Tibial nerve (tissue), 4 donors: ENCODE measurements around the gene ELFN1.

Experiments used
- CTCF ChIP-seq, 5 experiments: fragments of 200-600 bp in 3 of 5; fragments of 450-650 bp in 2 of 5; sonication (generic) in 3 of 5; IDR thresholded peaks; one replicate each; pipeline ENCODE4 v1.5.1; 2016 to 2019; ENCODE audit warnings: antibody characterized with exemption in 5 of 5, mild to moderate bottlenecking in 3 of 5, moderate library complexity in 2 of 5
- EP300 ChIP-seq, 2 donors: sonication (generic); formaldehyde crosslinking; IDR thresholded peaks; one replicate each; pipeline ENCODE4 v1.6.1; 2017; ENCODE audit warnings: antibody characterized with exemption in 2 of 2, mild to moderate bottlenecking in 1 of 2
- POLR2A ChIP-seq, 2 donors: fragments of 450-650 bp; IDR thresholded peaks; one replicate each; pipeline ENCODE4 v1.6.1; 2017; ENCODE audit warnings: antibody characterized with exemption in 2 of 2, mild to moderate bottlenecking in 2 of 2, moderate library complexity in 2 of 2

DNA sequence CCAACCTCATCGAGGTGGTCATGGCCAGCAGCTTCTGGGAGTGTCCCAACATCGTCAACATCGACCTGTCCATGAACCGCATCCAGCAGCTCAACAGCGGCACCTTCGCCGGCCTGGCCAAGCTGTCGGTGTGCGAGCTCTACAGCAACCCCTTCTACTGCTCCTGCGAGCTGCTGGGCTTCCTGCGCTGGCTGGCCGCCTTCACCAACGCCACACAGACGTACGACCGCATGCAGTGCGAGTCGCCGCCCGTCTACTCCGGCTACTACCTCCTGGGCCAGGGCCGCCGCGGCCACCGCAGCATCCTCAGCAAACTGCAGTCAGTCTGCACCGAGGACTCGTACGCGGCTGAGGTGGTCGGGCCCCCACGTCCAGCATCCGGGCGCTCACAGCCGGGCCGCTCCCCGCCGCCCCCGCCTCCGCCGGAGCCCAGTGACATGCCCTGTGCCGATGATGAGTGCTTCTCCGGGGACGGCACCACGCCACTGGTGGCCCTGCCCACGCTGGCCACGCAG, 75.0 kb downstream of the ELFN1 start:
- TF ChIP-seq POLR2A (IDR thresholded peaks at IDR 0.05) = no peak
- no peak for TF ChIP-seq CTCF (IDR thresholded peaks at IDR 0.05)
- TF ChIP-seq EP300 (IDR thresholded peaks at IDR 0.05) = no peak
